K562 (cell line): ENCODE data around the gene DBF4B. TPM values are rescaled to one million over a fixed set of nuclear protein-coding genes. Genes with fewer than 3 reads are reported as not detected.
A peak's percentile ranks its signal among the peaks of the same experiment; 100 is the strongest.

Source experiments
- ARID3B ChIP-seq: fragments of 250-450 bp; sonication (Bioruptor Pico); IDR thresholded peaks from 2 replicates; pipeline ENCODE4 v1.4.0; 2020; ENCODE audit warnings: borderline replicate concordance
- CCNT2 ChIP-seq: IDR thresholded peaks from 2 replicates; pipeline ENCODE4 v1.6.1; 2011; ENCODE audit warnings: borderline replicate concordance, low read depth, mild to moderate bottlenecking, moderate library complexity, mixed read lengths, low read length; ENCODE audit not compliant: insufficient read length; ENCODE audit errors: extremely low read depth
- ELF2 ChIP-seq: fragments of 250-450 bp; sonication (Bioruptor Pico); IDR thresholded peaks from 2 replicates; pipeline ENCODE4 v1.5.0; 2021; ENCODE audit warnings: mild to moderate bottlenecking
- ELF4 ChIP-seq: fragments of 450-650 bp; formaldehyde crosslinking; IDR thresholded peaks from 2 replicates; pipeline ENCODE4 v1.4.0; 2022; ENCODE audit warnings: missing genetic modification characterization
- FIP1L1 ChIP-seq: fragments of 200-400 bp; formaldehyde crosslinking; IDR thresholded peaks from 2 replicates; pipeline ENCODE4 v1.6.1; 2018; ENCODE audit warnings: mild to moderate bottlenecking, low read depth, low read length; ENCODE audit not compliant: poor library complexity, severe bottlenecking
- GABPB1 ChIP-seq: sonication (generic); formaldehyde crosslinking; IDR thresholded peaks from 2 replicates; pipeline ENCODE4 v1.8.0; 2022; ENCODE audit warnings: mild to moderate bottlenecking, missing genetic modification reagents
- NKRF ChIP-seq: fragments of 450-650 bp; IDR thresholded peaks from 2 replicates; pipeline ENCODE4 v1.6.1; 2016; ENCODE audit warnings: borderline replicate concordance
- NR4A1 ChIP-seq, 2 experiments: fragments of 250-450 bp in 1 of 2; fragments of 450-650 bp in 1 of 2; sonication (Bioruptor Pico) in 1 of 2; IDR thresholded peaks; 2 replicates each; pipeline versions ENCODE4 v1.4.0 to v1.6.1; 2016 to 2020; ENCODE audit warnings: mild to moderate bottlenecking in 2 of 2, missing compliant biosample characterization in 1 of 2, missing genetic modification characterization in 1 of 2, moderate library complexity in 1 of 2
- PTRF ChIP-seq: fragments of 450-650 bp; IDR thresholded peaks from 2 replicates; pipeline ENCODE4 v1.6.1; 2016; ENCODE audit warnings: mild to moderate bottlenecking, missing genetic modification characterization, missing compliant biosample characterization
- PURB ChIP-seq: sonication (generic); formaldehyde crosslinking; IDR thresholded peaks from 2 replicates; pipeline ENCODE4 v1.9.0; 2021; ENCODE audit warnings: low read depth, mild to moderate bottlenecking, missing genetic modification reagents
- RBM25 ChIP-seq: fragments of 200-400 bp; formaldehyde crosslinking; IDR thresholded peaks from 2 replicates; pipeline ENCODE4 v1.6.1; 2018; ENCODE audit warnings: low read length, low read depth, moderate library complexity; ENCODE audit not compliant: severe bottlenecking
- SUPT5H ChIP-seq: fragments of 450-650 bp; IDR thresholded peaks from 2 replicates; pipeline ENCODE4 v1.6.1; 2016
- TAF9B ChIP-seq: fragments of 450-650 bp; IDR thresholded peaks from 2 replicates; pipeline ENCODE4 v1.6.1; 2018; ENCODE audit warnings: mild to moderate bottlenecking; ENCODE audit not compliant: partially characterized antibody
- TEAD4 ChIP-seq, 2 experiments: sonication (generic) in 1 of 2; formaldehyde crosslinking in 1 of 2; IDR thresholded peaks; 2 replicates each; pipeline versions ENCODE4 v1.6.1 to v1.8.0; 2012 to 2022; ENCODE audit warnings: borderline replicate concordance in 1 of 2, inconsistent platforms in 1 of 2, low read length in 1 of 2, mild to moderate bottlenecking in 1 of 2, missing genetic modification reagents in 1 of 2
- THRAP3 ChIP-seq: fragments of 450-650 bp; IDR thresholded peaks from 2 replicates; pipeline ENCODE4 v1.6.1; 2016; ENCODE audit warnings: mild to moderate bottlenecking, inconsistent platforms, borderline replicate concordance
- THRB ChIP-seq: fragments of 450-650 bp; formaldehyde crosslinking; conservative IDR thresholded peaks from 2 replicates; pipeline ENCODE4 v1.4.0; 2022; ENCODE audit warnings: mild to moderate bottlenecking, missing genetic modification characterization
- ZFP1 ChIP-seq: fragments of 450-650 bp; formaldehyde crosslinking; IDR thresholded peaks from 2 replicates; pipeline ENCODE4 v1.4.0; 2020; ENCODE audit warnings: mild to moderate bottlenecking, mixed read lengths
- ZNF280B ChIP-seq: fragments of 250-450 bp; sonication (Bioruptor Pico); IDR thresholded peaks from 2 replicates; pipeline ENCODE4 v1.5.1; 2021; ENCODE audit warnings: mild to moderate bottlenecking
- ZNF57 ChIP-seq: fragments of 450-650 bp; formaldehyde crosslinking; IDR thresholded peaks from 2 replicates; pipeline ENCODE4 v1.4.0; 2020; ENCODE audit warnings: mild to moderate bottlenecking, moderate library complexity
- ZZZ3 ChIP-seq: fragments of 450-650 bp; IDR thresholded peaks from 2 replicates; pipeline ENCODE4 v1.6.1; 2016; ENCODE audit warnings: antibody characterized with exemption, mild to moderate bottlenecking, moderate library complexity
- polyA plus RNA-seq, 8 experiments: library from polyadenylated mRNA; depleted of rRNA in 4 of 8; stranded (reverse) in 5 of 8; unstranded in 3 of 8; fragments of >200 nt; fragmentation: Nextera tagmentation in 2 of 8; fragmentation: Illumina TruSeq in 1 of 8; extraction: Ambion mirVana in 2 of 8; extraction: Trizol in 1 of 8; gene quantifications; 2 replicates each; pipeline versions ENCODE4 v1.2.1 to v1.2.3, GENCODE V29; 2011 to 2014; ENCODE audit warnings: inconsistent platforms in 1 of 8, missing spikeins in 1 of 8
- total RNA-seq, 7 experiments: library from RNA; depleted of rRNA in 6 of 7; stranded (reverse); fragments of >200 nt in 6 of 7; fragmentation: Illumina TruSeq in 2 of 7; extraction: Trizol in 2 of 7; gene quantifications; 2 replicates each; pipeline versions ENCODE4 v1.2.1 to v1.2.3, GENCODE V29; 2011 to 2021; ENCODE audit warnings: low replicate concordance in 1 of 7

Gene DBF4B
- total and polyA plus RNA-seq, 9 of the 15 experiments (the other 6 are each of a cell fraction or from before 2014, with no cell fraction given) = 2.5 to 26.9 (median 14.6) TPM

GRCh38 chr17:44708401-44709263 is at the start of gene DBF4B (continued):
- TF ChIP-seq THRB (CRISPR knock-in tag) (peak; percentile 65; the same call in 1 of the 2 replicates), SUPT5H (peak; percentile 92), ZNF280B (CRISPR knock-in tag) (no peak), TEAD4 (IDR thresholded peaks at IDR 0.05; ENCODE audit: low read length) (no peak), TEAD4 (CRISPR knock-in tag; IDR thresholded peaks at IDR 0.05; ENCODE audit: borderline replicate concordance) (no peak), RBM25 (no peak), NR4A1 (CRISPR knock-in tag; IDR thresholded peaks at IDR 0.05) (no peak), NR4A1 (tag; IDR thresholded peaks at IDR 0.05) (no peak), CCNT2 (no peak), ARID3B (CRISPR knock-in tag) (no peak), THRAP3 (0 out of 2 replicates have a peak, but pooled peaks have one; percentile 58), TAF9B (peak; percentile 72), NKRF (peak; percentile 94; the same call in 1 of the 2 replicates), PURB (CRISPR knock-in tag) (no peak), GABPB1 (peak; percentile 42), FIP1L1 (no peak), ZZZ3 (0 out of 2 replicates have a peak, but pooled peaks have one; percentile 79), PTRF (tag) (no peak), ELF2 (0 out of 2 replicates have a peak, but pooled peaks have one; percentile 57), ZFP1 (CRISPR knock-in tag) (no peak), ZNF57 (no peak), ELF4 (CRISPR knock-in tag) (no peak)
